Measurements from ENCODE around the gene SAMMSON.

The SAMMSON gene

GRCh38 chr3:70095260-70095659 lies 95.7 kb downstream of the SAMMSON start:
- no peak for FAIRE-seq

- no peak for FAIRE-seq
Observed at GRCh38 chr3:70096376-70097066, 97.0 kb downstream of the SAMMSON start.

GRCh38 chr3:70097084-70097483 lies 97.6 kb downstream of the SAMMSON start:
- FAIRE-seq = no peak

- no peak for FAIRE-seq
Observed at GRCh38 chr3:70108072-70108471, 108.5 kb downstream of the SAMMSON start.

- FAIRE-seq = no peak
Observed at GRCh38 chr3:70108546-70108945, 109.0 kb downstream of the SAMMSON start.

GRCh38 chr3:70110066-70110465 lies 110.5 kb downstream of the SAMMSON start:
- FAIRE-seq = no peak

- no peak for FAIRE-seq
Observed at GRCh38 chr3:70111411-70111810, 111.9 kb downstream of the SAMMSON start.

GRCh38 chr3:70112751-70113150 lies 113.2 kb downstream of the SAMMSON start:
- FAIRE-seq = no peak

- FAIRE-seq = no peak
Observed at GRCh38 chr3:70114431-70114830, 114.9 kb downstream of the SAMMSON start.

GRCh38 chr3:70119879-70120278 lies 120.3 kb downstream of the SAMMSON start:
- no peak for FAIRE-seq
